GM10248 (cell line): Measurements from ENCODE around the gene IGBP1.
"Not testable (repeated sequence)": the region's sequence is repeated elsewhere in the genome, so short reads cannot be mapped to it uniquely, and the experiment has no call there.

Source experiments
- CTCF ChIA-PET: fragments of 300-600 bp; sonication (Branson Sonifier 250); formaldehyde crosslinking; extraction: SDS; loops from one replicate; lab custom pipeline; 2021; ENCODE audit warnings: antibody characterized with exemption; lab: Yijun Ruan, JAX
- POLR2A ChIA-PET: fragments of 350-650 bp; sonication (Branson Sonifier 250); formaldehyde crosslinking; extraction: SDS; loops from one replicate; lab custom pipeline; 2020; ENCODE audit warnings: antibody characterized with exemption; lab: Yijun Ruan, JAX
- DNase-seq: peaks from one replicate; pipeline ENCODE4 v3.0.0; 2012; ENCODE audit errors: extremely low spot score
- CTCF ChIP-seq: IDR thresholded peaks from 2 replicates; pipeline ENCODE4 v1.5.1; 2012; ENCODE audit warnings: mild to moderate bottlenecking, low read depth; ENCODE audit errors: extremely low read depth, missing control alignments, control extremely low read depth

IGBP1 gene

DNA sequence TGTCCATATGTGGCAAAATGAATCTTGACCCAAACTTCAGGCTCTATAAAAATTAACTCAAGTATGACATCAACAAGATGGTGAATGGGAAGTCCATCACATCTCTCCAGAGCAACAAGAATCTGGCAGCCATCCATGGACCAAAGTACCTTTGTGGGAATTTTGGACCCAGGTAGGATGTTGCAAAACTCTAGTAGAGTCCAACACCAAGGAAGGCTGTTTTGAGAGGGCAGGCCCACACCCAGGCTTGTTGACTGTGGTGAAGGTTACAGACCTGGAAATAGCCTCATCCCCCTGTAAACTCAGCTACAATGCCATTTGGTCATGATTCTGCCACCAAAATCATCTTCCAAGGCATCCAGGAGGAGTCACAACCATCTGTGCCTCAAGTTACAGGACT, 57.0 kb downstream of the IGBP1 start:
- DNase-seq = no peak
- ChIA-PET CTCF (no interaction called here), POLR2A (no interaction called here)
- no peak for TF ChIP-seq CTCF

DNA sequence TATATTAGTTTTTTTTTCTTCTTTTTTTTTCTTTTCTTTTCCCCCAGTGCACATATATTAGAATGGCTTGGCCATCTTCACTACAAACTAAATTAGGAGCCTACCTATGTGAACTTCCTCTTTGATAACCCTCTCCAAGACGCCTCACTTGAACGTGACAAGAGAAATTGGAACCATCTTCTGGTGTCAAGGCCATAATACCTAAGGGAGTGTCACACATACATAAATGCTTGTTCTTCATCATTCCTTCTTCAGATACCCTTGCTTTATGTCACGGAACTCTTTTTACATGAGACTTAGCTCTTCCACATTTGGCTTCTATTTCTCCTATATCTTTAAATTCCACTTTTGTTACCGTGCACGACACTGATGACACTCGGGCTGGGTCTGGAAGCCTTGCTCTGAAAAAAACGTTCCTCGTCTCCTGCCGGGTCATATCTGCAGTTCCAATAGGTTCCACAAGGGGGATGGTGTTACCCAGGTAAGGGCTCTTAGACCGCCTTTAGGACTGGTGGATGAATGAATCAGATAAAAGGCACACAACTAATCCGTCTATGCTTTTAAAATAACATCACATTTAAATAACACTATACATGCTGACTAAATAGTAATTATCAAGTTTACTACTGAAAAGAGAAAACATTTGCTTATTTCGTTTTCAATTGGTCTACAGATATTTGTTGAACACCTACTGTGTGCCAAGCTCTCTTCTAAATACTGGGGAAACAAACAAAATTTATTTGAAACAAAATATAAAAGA, 63.9 kb downstream of the IGBP1 start:
- TF ChIP-seq CTCF = peak; percentile 50
- POLR2A ChIA-PET = no interaction called here
- DNase-seq = peak; percentile 34
- CTCF ChIA-PET = interaction anchor here (0.8 to 2.4 kb wide), 8 partner anchors 11 to 255 kb away, joined by 3 to 13 read pairs (median 4); no protein-coding TSS in a partner anchor

GRCh38 chrX:70201732-70202131, 68.5 kb downstream of the IGBP1 start:
- no peak for DNase-seq
- ChIA-PET CTCF (no interaction called here), POLR2A (no interaction called here)
- TF ChIP-seq CTCF = no peak

DNA sequence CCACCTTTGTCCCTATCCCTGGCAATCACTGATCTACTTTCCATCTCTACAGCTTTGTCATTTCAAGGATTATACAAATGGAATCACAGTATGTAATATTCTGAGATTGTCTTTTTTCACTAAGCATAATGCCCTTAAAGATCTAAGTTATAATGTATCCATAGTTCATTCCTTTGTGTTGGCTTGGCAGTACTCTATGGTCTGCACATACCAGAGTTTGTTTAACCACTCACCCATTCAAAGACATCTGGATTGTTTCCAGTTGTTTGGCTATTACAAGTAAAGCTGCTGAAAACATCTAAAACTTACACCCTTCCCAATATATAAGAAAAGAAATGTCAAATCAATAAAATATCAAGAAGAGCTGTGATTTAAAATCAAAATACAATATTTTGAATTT, 75.2 kb downstream of the IGBP1 start:
- no peak for TF ChIP-seq CTCF
- DNase-seq = no peak
- POLR2A ChIA-PET = no interaction called here
- CTCF ChIA-PET = no interaction called here

DNA sequence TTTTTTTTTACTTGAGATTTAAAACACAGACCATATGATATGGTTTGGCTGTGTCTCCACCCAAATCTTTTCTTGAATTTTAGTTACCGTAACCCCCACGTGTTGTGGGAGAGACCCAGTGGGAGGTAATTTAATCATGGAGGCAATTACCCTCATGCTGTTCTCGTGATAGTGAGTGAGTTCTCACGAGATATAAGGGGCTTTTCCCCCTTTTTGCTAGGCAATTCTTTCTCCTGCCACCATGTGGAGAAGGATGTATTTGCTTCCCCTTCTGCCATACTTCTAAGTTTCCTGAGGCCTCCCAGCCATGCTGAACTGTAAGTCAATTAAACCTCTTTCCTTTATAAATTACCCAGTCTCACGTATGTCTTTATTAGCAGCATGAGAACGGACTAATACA, 76.3 kb downstream of the IGBP1 start:
- CTCF ChIA-PET = not testable (repeated sequence)

More for the DNA sequence above, 76.3 kb downstream of the IGBP1 start:
- DNase-seq, POLR2A ChIA-PET: not testable (repeated sequence)
